ENCODE measurements around the gene SMURF2. TPM values are rescaled to one million over a fixed set of nuclear protein-coding genes. Genes with fewer than 3 reads are reported as not detected.

Gene SMURF2
- polyA plus RNA-seq, 2 of the 4 experiments (the other 2 are of a cell fraction) = 16.7 to 26.3 TPM

- ATAC-seq (no peak), FAIRE-seq (no peak), DNase-seq (ENCODE audit: low read depth in 1 of 2, low spot score in 1 of 2) (no peak)
- POLR2A ChIA-PET = no interaction called here
- WGBS (ENCODE audit: missing lambda C conversion rate) = 89% methylated on average over 8 of the region's 8 CpGs
- CTCF ChIA-PET = interaction anchor here (12.8 kb wide), 1 partner anchor 77 kb away, joined by 300 read pairs; no protein-coding TSS in a partner anchor
- no peaks in the 10 kb centered on the region for H3K9me3 ChIP-seq
- H3K4me1 ChIP-seq = peaks cover 67% of the 10 kb centered on the region
- H3K4me3 ChIP-seq = no peak overlapping the region
- H3K4me2 ChIP-seq = no peak overlapping the region
- TF ChIP-seq HOXA7 (CRISPR knock-in tag; IDR thresholded peaks at IDR 0.05) (peak; percentile 25; the same call in 1 of the 2 replicates), POLR2AphosphoS2 (conservative IDR thresholded peaks at IDR 0.05; ENCODE audit: low read length) (peak; percentile 95; the same call in 1 of the 2 replicates), HOXB13 (CRISPR knock-in tag; IDR thresholded peaks at IDR 0.05; ENCODE audit: low read depth) (no peak), JUN (IDR thresholded peaks at IDR 0.05) (peak in 1 of 2 experiments; percentile 1; a peak in 1 of 5 replicates)
- no peak overlapping the region for H3K27ac ChIP-seq
Measured at GRCh38 chr17:64500487-64500859, 161.6 kb downstream of the SMURF2 start.

- WGBS (ENCODE audit: missing lambda C conversion rate) = 86% methylated on average over 6 of the region's 6 CpGs
- peak in 1 of 2 experiments; percentile 40 for DNase-seq (ENCODE audit: low read depth in 1 of 2, low spot score in 1 of 2)
- FAIRE-seq = no peak
- H3K9me3 ChIP-seq = no peaks in the 10 kb centered on the region
- no peak for ATAC-seq
- ChIA-PET POLR2A (no interaction called here), CTCF (interaction anchor here (1.6 to 12.8 kb wide), 2 partner anchors 76 to 150 kb away, joined by 4 to 300 read pairs; no protein-coding TSS in a partner anchor)
- no peak overlapping the region for H3K27ac ChIP-seq
- no peak overlapping the region for H3K4me2 ChIP-seq
- H3K4me3 ChIP-seq = no peak overlapping the region
- peaks cover 72% of the 10 kb centered on the region for H3K4me1 ChIP-seq
- TF ChIP-seq CTCF (IDR thresholded peaks at IDR 0.05) = no peak
- no peak for TF ChIP-seq CEBPB (IDR thresholded peaks at IDR 0.05)
- no peak for TF ChIP-seq PHF8 (IDR thresholded peaks at IDR 0.05; ENCODE audit: borderline replicate concordance, low read depth)
- TF ChIP-seq HDAC2 (IDR thresholded peaks at IDR 0.05) = no peak
- no peak for TF ChIP-seq JUNB (IDR thresholded peaks at IDR 0.05)
- TF ChIP-seq CBX8 (IDR thresholded peaks at IDR 0.05) = no peak
- no peak for TF ChIP-seq ZSCAN20 (CRISPR knock-in tag; IDR thresholded peaks at IDR 0.05)
- no peak for TF ChIP-seq ELK1 (IDR thresholded peaks at IDR 0.05; ENCODE audit: low read depth, low read length)
- no peak for TF ChIP-seq JUN (IDR thresholded peaks at IDR 0.05)
- peak; percentile 36; the same call in 1 of the 2 replicates for TF ChIP-seq HMGXB4 (CRISPR knock-in tag; IDR thresholded peaks at IDR 0.05; ENCODE audit: borderline replicate concordance)
- no peak; the same call in 1 of the 2 replicates for TF ChIP-seq EHF (CRISPR knock-in tag; IDR thresholded peaks at IDR 0.05)
- no peak for TF ChIP-seq KDM1A (IDR thresholded peaks at IDR 0.05; ENCODE audit: low read depth)
- no peak for TF ChIP-seq RFX5 (IDR thresholded peaks at IDR 0.05)
- peak; percentile 14 for TF ChIP-seq CHD2 (IDR thresholded peaks at IDR 0.05; ENCODE audit: low read length, partially characterized antibody)
- TF ChIP-seq TFCP2L1 (CRISPR knock-in tag; IDR thresholded peaks at IDR 0.05) = peak; percentile 60
- TF ChIP-seq FOSB (CRISPR knock-in tag; IDR thresholded peaks at IDR 0.05) = peak; percentile 89; the same call in 1 of the 2 replicates
- TF ChIP-seq EHMT2 (IDR thresholded peaks at IDR 0.05; ENCODE audit: low read depth) = no peak
- peak; percentile 92 for TF ChIP-seq HOXA7 (CRISPR knock-in tag; IDR thresholded peaks at IDR 0.05)
- 0 out of 2 replicates have a peak, but pooled peaks have one; percentile 15 for TF ChIP-seq HOXB5 (CRISPR knock-in tag; IDR thresholded peaks at IDR 0.05)
- no peak for TF ChIP-seq EP300 (IDR thresholded peaks at IDR 0.05)
- no peak for TF ChIP-seq BCL3 (IDR thresholded peaks at IDR 0.05)
- no peak for TF ChIP-seq RAD21 (conservative IDR thresholded peaks at IDR 0.05 in 1 of 2, IDR thresholded peaks at IDR 0.05 in 1 of 2)
- no peak for TF ChIP-seq POLR2A (IDR thresholded peaks at IDR 0.05; ENCODE audit: low read length)
- no peak for TF ChIP-seq MYC (IDR thresholded peaks at IDR 0.05; ENCODE audit: borderline replicate concordance, low read length)
- TF ChIP-seq BHLHE40 (IDR thresholded peaks at IDR 0.05; ENCODE audit: low read depth, low read length) = no peak
- TF ChIP-seq RARB (CRISPR knock-in tag; IDR thresholded peaks at IDR 0.05) = peak; percentile 78
- no peak for TF ChIP-seq RCOR1 (IDR thresholded peaks at IDR 0.05; ENCODE audit: low read depth, low read length)
- no peak for TF ChIP-seq MAFK (IDR thresholded peaks at IDR 0.05; ENCODE audit: partially characterized antibody)
- no peak for TF ChIP-seq HOXB13 (CRISPR knock-in tag; IDR thresholded peaks at IDR 0.05; ENCODE audit: low read depth)
- 0 out of 2 replicates have a peak, but pooled peaks have one; percentile 34 for TF ChIP-seq ATOH8 (CRISPR knock-in tag; IDR thresholded peaks at IDR 0.05; ENCODE audit: low read depth)
Measured at GRCh38 chr17:64499805-64500486, 162.2 kb downstream of the SMURF2 start.
